Keratinocyte (primary cell): ENCODE data around the gene CHCHD6.

Experiments
- EZH2 ChIP-seq: IDR thresholded peaks from one replicate; pipeline ENCODE4 v1.6.1; 2012; ENCODE audit warnings: inconsistent platforms, mild to moderate bottlenecking, low read length, moderate library complexity
- TF ChIP-seq, protein P1 (sequence below), 3 experiments: IDR thresholded peaks in 1 of 3; conservative IDR thresholded peaks in 1 of 3; optimal IDR thresholded peaks in 1 of 3; 2 replicates in 2 of 3; 3 replicates in 1 of 3; pipeline versions ENCODE3 to v1.5.1; 2011; ENCODE audit warnings: low read length in 3 of 3, mild to moderate bottlenecking in 3 of 3, moderate library complexity in 2 of 3, control low read depth in 1 of 3, inconsistent platforms in 1 of 3; ENCODE audit not compliant: insufficient read depth in 2 of 3; ENCODE audit errors: extremely low read depth in 1 of 3

- TF ChIP-seq, protein P1, sequence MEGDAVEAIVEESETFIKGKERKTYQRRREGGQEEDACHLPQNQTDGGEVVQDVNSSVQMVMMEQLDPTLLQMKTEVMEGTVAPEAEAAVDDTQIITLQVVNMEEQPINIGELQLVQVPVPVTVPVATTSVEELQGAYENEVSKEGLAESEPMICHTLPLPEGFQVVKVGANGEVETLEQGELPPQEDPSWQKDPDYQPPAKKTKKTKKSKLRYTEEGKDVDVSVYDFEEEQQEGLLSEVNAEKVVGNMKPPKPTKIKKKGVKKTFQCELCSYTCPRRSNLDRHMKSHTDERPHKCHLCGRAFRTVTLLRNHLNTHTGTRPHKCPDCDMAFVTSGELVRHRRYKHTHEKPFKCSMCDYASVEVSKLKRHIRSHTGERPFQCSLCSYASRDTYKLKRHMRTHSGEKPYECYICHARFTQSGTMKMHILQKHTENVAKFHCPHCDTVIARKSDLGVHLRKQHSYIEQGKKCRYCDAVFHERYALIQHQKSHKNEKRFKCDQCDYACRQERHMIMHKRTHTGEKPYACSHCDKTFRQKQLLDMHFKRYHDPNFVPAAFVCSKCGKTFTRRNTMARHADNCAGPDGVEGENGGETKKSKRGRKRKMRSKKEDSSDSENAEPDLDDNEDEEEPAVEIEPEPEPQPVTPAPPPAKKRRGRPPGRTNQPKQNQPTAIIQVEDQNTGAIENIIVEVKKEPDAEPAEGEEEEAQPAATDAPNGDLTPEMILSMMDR (optimal IDR thresholded peaks at IDR 0.05 in 1 of 3, IDR thresholded peaks at IDR 0.05 in 1 of 3, conservative IDR thresholded peaks at IDR 0.05 in 1 of 3; ENCODE audit: extremely low read depth in 1 of 3, insufficient read depth in 2 of 3, low read length in 3 of 3): no peak
- TF ChIP-seq EZH2: no peak
Observed at GRCh38 chr3:126870608-126871210, 166.7 kb downstream of the CHCHD6 start.
